NCI-H526 (cell line): ENCODE results near the gene CACNA1D.

Experiments
- DNase-seq, 2 experiments: peaks; one replicate each; lab custom pipeline; 2025; lab: John Stamatoyannopoulos, UW

Gene CACNA1D

GRCh38 chr3:53715815-53716483 is 221.5 kb downstream of the CACNA1D start:
- DNase-seq = no peak

GRCh38 chr3:53716998-53717397 is 222.6 kb downstream of the CACNA1D start:
- DNase-seq = no peak

GRCh38 chr3:53718462-53718861 is 224.1 kb downstream of the CACNA1D start:
- DNase-seq = no peak

- no peak for DNase-seq
These were observed 225.4 kb downstream of the CACNA1D start for GRCh38 chr3:53719796-53720195.

GRCh38 chr3:53721187-53722119 is 227.0 kb downstream of the CACNA1D start:
- no peak for DNase-seq

- no peak for DNase-seq
These were observed 230.2 kb downstream of the CACNA1D start for GRCh38 chr3:53724566-53724965.

GRCh38 chr3:53725387-53725995 is 231.1 kb downstream of the CACNA1D start:
- no peak for DNase-seq

GRCh38 chr3:53726643-53727042 is 232.2 kb downstream of the CACNA1D start:
- DNase-seq = no peak

- DNase-seq = no peak
These were observed 234.2 kb downstream of the CACNA1D start for GRCh38 chr3:53728606-53729005.

- DNase-seq = no peak
These were observed 234.7 kb downstream of the CACNA1D start for GRCh38 chr3:53729159-53729558.

GRCh38 chr3:53729618-53730017 is 235.2 kb downstream of the CACNA1D start:
- peak in 1 of 2 experiments; percentile 23 for DNase-seq

GRCh38 chr3:53730576-53730975 is 236.2 kb downstream of the CACNA1D start:
- peak in 1 of 2 experiments; percentile 32 for DNase-seq

- no peak for DNase-seq
These were observed 237.7 kb downstream of the CACNA1D start for GRCh38 chr3:53731934-53732624.

- DNase-seq = no peak
These were observed 239.0 kb downstream of the CACNA1D start for GRCh38 chr3:53733446-53733845.

GRCh38 chr3:53739966-53740365 is 245.6 kb downstream of the CACNA1D start:
- no peak for DNase-seq

GRCh38 chr3:53740956-53741355 is 246.5 kb downstream of the CACNA1D start:
- no peak for DNase-seq

GRCh38 chr3:53744351-53744750 is 249.9 kb downstream of the CACNA1D start:
- peak in 1 of 2 experiments; percentile 49 for DNase-seq

GRCh38 chr3:53747559-53747958 is 253.1 kb downstream of the CACNA1D start:
- DNase-seq = no peak

GRCh38 chr3:53748512-53749271 is 254.3 kb downstream of the CACNA1D start:
- no peak for DNase-seq

GRCh38 chr3:53749448-53749847 is 255.0 kb downstream of the CACNA1D start:
- DNase-seq = no peak
